Measurements from ENCODE around the gene LSMEM2. TPM values are rescaled to one million over a fixed set of nuclear protein-coding genes. Genes with fewer than 3 reads are reported as not detected.
A peak's percentile ranks its signal among the peaks of the same experiment; 100 is the strongest.

LSMEM2 gene
- total and polyA plus RNA-seq, 2 of the 8 experiments (the other 6 are each of a cell fraction or from before 2014, with no cell fraction given): 0.58 to 0.68 TPM

GRCh38 chr3:50317300-50317699 lies 38.4 kb downstream of the LSMEM2 start:
- H2BK12ac ChIP-seq (ENCODE audit: low read depth, low read length): no peak overlapping the region
- POLR2A ChIA-PET (ENCODE audit: partially characterized antibody): interaction anchor here (0.7 to 12.6 kb wide), 3 partner anchors 12 to 25 kb away, joined by 3 to 149 read pairs (median 36); partner anchors contain the start of genes HYAL1, HYAL3, IFRD2 and NAA80
- H3K79me2 ChIP-seq (ENCODE audit: control insufficient read depth in 1 of 2, insufficient read depth in 2 of 2, low read length in 2 of 2): peaks cover 0 to 25% of the 10 kb centered on the region in 2 experiments; a peak in 3 of 4 replicates
- no peak overlapping the region for H2AK5ac ChIP-seq (ENCODE audit: low read depth, low read length)
- H3K36me3 ChIP-seq (ENCODE audit: control insufficient read depth in 2 of 4, insufficient read depth in 4 of 4, low read length in 3 of 4): peaks cover 16 to 34% (median 28%) of the 10 kb centered on the region in 4 experiments
- 83% methylated on average over 6 of the region's 6 CpGs; no CpG with 5 or more reads in 1 of the 2 experiments for WGBS, 2 experiments (ENCODE audit: extremely low coverage in 1 of 2, insufficient coverage in 1 of 2, insufficient read length in 1 of 2, insufficient replicate concordance in 2 of 2, low coverage in 1 of 2, low lambda C conversion rate in 2 of 2, missing lambda C conversion rate in 1 of 2)
- no peak overlapping the region for H2BK5ac ChIP-seq (ENCODE audit: low read depth, low read length)
- CTCF ChIA-PET (ENCODE audit: partially characterized antibody): interaction anchor here (0.6 to 3.6 kb wide), 5 partner anchors 10 to 139 kb away, joined by 4 to 17 read pairs (median 5); partner anchors contain the start of genes HYAL1 and TUSC2
- H4K8ac ChIP-seq (ENCODE audit: extremely low read depth, insufficient read depth, low read length): peak overlapping the region; percentile 54; the same call in 1 of the 2 replicates
- no peak overlapping the region for H3K56ac ChIP-seq (replicated peaks; ENCODE audit: insufficient read length, low read depth, low read length)
- no peak overlapping the region for H4K91ac ChIP-seq (replicated peaks; ENCODE audit: insufficient read length, low read length)
- no peak overlapping the region for H2BK15ac ChIP-seq (ENCODE audit: low read length)
- no peak overlapping the region for H3K4me3 ChIP-seq (ENCODE audit: extremely low read depth in 1 of 4, insufficient read depth in 2 of 4, low read depth in 3 of 4, low read length in 4 of 4)
- H3K14ac ChIP-seq (ENCODE audit: insufficient read length): no peak overlapping the region
- no peak overlapping the region for H2AFZ ChIP-seq (ENCODE audit: low read length)
- H2BK120ac ChIP-seq (replicated peaks; ENCODE audit: low read depth, low read length): no peak overlapping the region
- peaks cover 0 to 15% (median 10%) of the 10 kb centered on the region in 4 experiments; a peak in 6 of 7 replicates for H3K4me1 ChIP-seq (replicated peaks in 1 of 4; ENCODE audit: control insufficient read depth in 3 of 4, insufficient read depth in 4 of 4, low read length in 3 of 4)
- H3K4me2 ChIP-seq (ENCODE audit: insufficient read depth in 1 of 2, low read depth in 2 of 2, low read length in 2 of 2): no peak overlapping the region; a peak in 1 of 4 replicates
- no peaks in the 10 kb centered on the region for H3K27me3 ChIP-seq (replicated peaks in 1 of 4; ENCODE audit: control insufficient read depth in 3 of 4, extremely low read depth in 1 of 4, insufficient read depth in 3 of 4, low read length in 3 of 4)
- no peak overlapping the region for H3K4ac ChIP-seq (replicated peaks; ENCODE audit: insufficient read length, low read depth, low read length)
- H3K23ac ChIP-seq (ENCODE audit: insufficient read length): no peak overlapping the region
- H3K23me2 ChIP-seq (ENCODE audit: low read depth, low read length): peaks cover 10% of the 10 kb centered on the region
- no peak overlapping the region for H3K18ac ChIP-seq (ENCODE audit: extremely low read depth, low read length)
- H2BK20ac ChIP-seq (ENCODE audit: low read length): no peak overlapping the region
- FAIRE-seq (no peak), DNase-seq (ENCODE audit: low read depth in 1 of 2, low spot score in 2 of 2) (no peak)
- H3K9ac ChIP-seq (replicated peaks in 1 of 4; ENCODE audit: extremely low read depth in 1 of 4, low read depth in 3 of 4, low read length in 3 of 4): peak overlapping the region in 1 of 4 experiments; percentile 10; a peak in 1 of 7 replicates
- H4K5ac ChIP-seq (ENCODE audit: insufficient read length, low read depth, low read length): no peak overlapping the region
- peaks cover 19 to 35% of the 10 kb centered on the region in 2 experiments for H4K20me1 ChIP-seq (replicated peaks in 1 of 2; ENCODE audit: control insufficient read depth in 1 of 2, insufficient read depth in 2 of 2, low read length in 2 of 2)
- H3K9me3 ChIP-seq (ENCODE audit: insufficient read depth in 2 of 2, low read depth in 1 of 2, low read length in 1 of 2): peaks cover 0 to 1% of the 10 kb centered on the region in 2 experiments; a peak in 1 of 4 replicates
- H3K27ac ChIP-seq (ENCODE audit: low read depth, low read length): no peak overlapping the region; the same call in 1 of the 2 replicates
- peaks cover 20% of the 10 kb centered on the region for H3K79me1 ChIP-seq (ENCODE audit: low read depth, low read length)
- TF ChIP-seq NANOG (IDR thresholded peaks at IDR 0.05; ENCODE audit: insufficient read depth, low read depth, low read length, poor library complexity, severe bottlenecking) (no peak), EGR1 (IDR thresholded peaks at IDR 0.05; ENCODE audit: borderline replicate concordance, low read depth, low read length) (no peak), CREB1 (IDR thresholded peaks at IDR 0.05) (no peak), POU5F1 (IDR thresholded peaks at IDR 0.05; ENCODE audit: low read depth, low read length) (no peak), CBX8 (IDR thresholded peaks at IDR 0.05; ENCODE audit: borderline replicate concordance, low read depth, low read length) (no peak), RBBP5 (IDR thresholded peaks at IDR 0.05; ENCODE audit: borderline replicate concordance, low read depth, low read length) (no peak), ZNF274 (IDR thresholded peaks at IDR 0.05; ENCODE audit: borderline replicate concordance, extremely low read depth, low read length) (no peak), TCF12 (IDR thresholded peaks at IDR 0.05; ENCODE audit: low read depth, low read length) (no peak), RFX5 (IDR thresholded peaks at IDR 0.05; ENCODE audit: borderline replicate concordance, low read depth, low read length) (no peak), BCL11A (IDR thresholded peaks at IDR 0.05; ENCODE audit: low read depth in 2 of 2, low read length in 2 of 2) (no peak), CHD1 (IDR thresholded peaks at IDR 0.05; ENCODE audit: low read depth, low read length) (no peak), SRF (IDR thresholded peaks at IDR 0.05; ENCODE audit: low read depth, low read length) (no peak), BRCA1 (IDR thresholded peaks at IDR 0.05; ENCODE audit: low read depth, low read length) (no peak), CBX5 (IDR thresholded peaks at IDR 0.05; ENCODE audit: low read depth, low read length) (no peak), PHF8 (conservative IDR thresholded peaks at IDR 0.05; ENCODE audit: low read depth, low read length) (no peak)
